HepG2 (cell line): Measurements from ENCODE around the gene CLEC9A.

Experiments
- CTCF ChIP-seq: sonication (generic); formaldehyde crosslinking; IDR thresholded peaks from 2 replicates; pipeline ENCODE4 v1.5.0; 2020; ENCODE audit warnings: mild to moderate bottlenecking, missing genetic modification reagents, moderate library complexity
- MYC ChIP-seq: sonication (generic); formaldehyde crosslinking; IDR thresholded peaks from 2 replicates; pipeline ENCODE4 v1.9.0; 2021; ENCODE audit warnings: missing genetic modification reagents, borderline replicate concordance
- SMC3 ChIP-seq: IDR thresholded peaks from 2 replicates; pipeline ENCODE4 v1.6.1; 2011; ENCODE audit warnings: low read length, improper control_type of control experiment
- ZBTB7A ChIP-seq: sonication (generic); formaldehyde crosslinking; IDR thresholded peaks from 2 replicates; pipeline ENCODE4 v1.8.0; 2022; ENCODE audit warnings: mild to moderate bottlenecking, missing genetic modification reagents
- ZBTB8A ChIP-seq: sonication (generic); formaldehyde crosslinking; IDR thresholded peaks from 2 replicates; pipeline ENCODE4 v1.4.0; 2020; ENCODE audit warnings: mild to moderate bottlenecking, low read depth, missing genetic modification reagents, borderline replicate concordance
- ZFP36 ChIP-seq: fragments of 150-350 bp; IDR thresholded peaks from 2 replicates; pipeline ENCODE4 v1.6.1; 2018; ENCODE audit warnings: borderline replicate concordance, low read length, low read depth; ENCODE audit not compliant: partially characterized antibody
- ZSCAN30 ChIP-seq: sonication (generic); formaldehyde crosslinking; IDR thresholded peaks from 2 replicates; pipeline ENCODE4 v1.5.0; 2020; ENCODE audit warnings: mild to moderate bottlenecking, missing genetic modification reagents
- TF ChIP-seq, protein P1 (sequence below): sonication (generic); formaldehyde crosslinking; IDR thresholded peaks from 2 replicates; pipeline ENCODE4 v1.4.0; 2020; ENCODE audit warnings: missing genetic modification reagents

- TF ChIP-seq ZFP36 (no peak), ZSCAN30 (no peak), ZBTB8A (CRISPR knock-in tag) (no peak), MYC (CRISPR knock-in tag) (no peak), CTCF (CRISPR knock-in tag) (no peak), ZBTB7A (CRISPR knock-in tag) (no peak), SMC3 (no peak)
- TF ChIP-seq, protein P1, sequence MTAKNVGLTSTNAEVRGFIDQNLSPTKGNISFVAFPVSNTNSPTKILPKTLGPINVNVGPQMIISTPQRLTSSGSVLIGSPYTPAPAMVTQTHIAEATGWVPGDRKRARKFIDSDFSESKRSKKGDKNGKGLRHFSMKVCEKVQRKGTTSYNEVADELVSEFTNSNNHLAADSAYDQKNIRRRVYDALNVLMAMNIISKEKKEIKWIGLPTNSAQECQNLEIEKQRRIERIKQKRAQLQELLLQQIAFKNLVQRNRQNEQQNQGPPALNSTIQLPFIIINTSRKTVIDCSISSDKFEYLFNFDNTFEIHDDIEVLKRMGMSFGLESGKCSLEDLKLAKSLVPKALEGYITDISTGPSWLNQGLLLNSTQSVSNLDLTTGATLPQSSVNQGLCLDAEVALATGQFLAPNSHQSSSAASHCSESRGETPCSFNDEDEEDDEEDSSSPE (CRISPR knock-in tag), result no peak
These were observed 65.5 kb downstream of the CLEC9A start for GRCh38 chr12:10095971-10096370.
